Measurements from ENCODE around the gene KRT23.

DNA sequence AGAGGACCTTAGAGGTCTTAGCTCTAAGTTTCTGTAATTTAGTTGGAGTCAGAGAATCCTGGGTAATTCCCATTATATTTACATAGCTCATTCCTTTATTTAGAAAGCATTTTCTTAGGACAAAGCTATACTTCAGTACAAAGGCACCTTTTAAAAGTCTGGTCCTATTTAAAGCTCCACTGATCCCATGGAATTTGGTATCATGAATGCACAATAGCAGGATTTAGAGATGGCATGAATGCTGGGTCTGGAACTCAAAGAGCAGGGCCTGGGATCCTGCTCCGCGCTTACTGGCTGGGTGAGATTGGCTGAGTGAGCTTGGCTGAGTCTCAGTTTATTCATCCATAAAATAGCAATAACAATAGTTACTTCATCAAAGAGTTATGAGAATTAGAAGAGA is 4.8 kb downstream of the KRT23 start:
- TF ChIP-seq, protein P1, sequence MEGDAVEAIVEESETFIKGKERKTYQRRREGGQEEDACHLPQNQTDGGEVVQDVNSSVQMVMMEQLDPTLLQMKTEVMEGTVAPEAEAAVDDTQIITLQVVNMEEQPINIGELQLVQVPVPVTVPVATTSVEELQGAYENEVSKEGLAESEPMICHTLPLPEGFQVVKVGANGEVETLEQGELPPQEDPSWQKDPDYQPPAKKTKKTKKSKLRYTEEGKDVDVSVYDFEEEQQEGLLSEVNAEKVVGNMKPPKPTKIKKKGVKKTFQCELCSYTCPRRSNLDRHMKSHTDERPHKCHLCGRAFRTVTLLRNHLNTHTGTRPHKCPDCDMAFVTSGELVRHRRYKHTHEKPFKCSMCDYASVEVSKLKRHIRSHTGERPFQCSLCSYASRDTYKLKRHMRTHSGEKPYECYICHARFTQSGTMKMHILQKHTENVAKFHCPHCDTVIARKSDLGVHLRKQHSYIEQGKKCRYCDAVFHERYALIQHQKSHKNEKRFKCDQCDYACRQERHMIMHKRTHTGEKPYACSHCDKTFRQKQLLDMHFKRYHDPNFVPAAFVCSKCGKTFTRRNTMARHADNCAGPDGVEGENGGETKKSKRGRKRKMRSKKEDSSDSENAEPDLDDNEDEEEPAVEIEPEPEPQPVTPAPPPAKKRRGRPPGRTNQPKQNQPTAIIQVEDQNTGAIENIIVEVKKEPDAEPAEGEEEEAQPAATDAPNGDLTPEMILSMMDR (IDR thresholded peaks at IDR 0.05): no peak
- no peak for TF ChIP-seq EZH2 (IDR thresholded peaks at IDR 0.05)

Data from neural progenitor cell (in vitro differentiated cells).